Measurements from ENCODE around the gene KIAA2012.

The KIAA2012 gene

GRCh38 chr2:202046572-202046971 lies 26.5 kb upstream of the KIAA2012 start:
- H3K36me3 ChIP-seq (ENCODE audit: control insufficient read depth, insufficient read depth, low read length), result no peaks in the 10 kb centered on the region
- DNase-seq (ENCODE audit: extremely low read depth, insufficient read length), result no peak
- H3K4me3 ChIP-seq (replicated peaks; ENCODE audit: low read depth, low read length), result no peak overlapping the region
- TF ChIP-seq, protein P1, sequence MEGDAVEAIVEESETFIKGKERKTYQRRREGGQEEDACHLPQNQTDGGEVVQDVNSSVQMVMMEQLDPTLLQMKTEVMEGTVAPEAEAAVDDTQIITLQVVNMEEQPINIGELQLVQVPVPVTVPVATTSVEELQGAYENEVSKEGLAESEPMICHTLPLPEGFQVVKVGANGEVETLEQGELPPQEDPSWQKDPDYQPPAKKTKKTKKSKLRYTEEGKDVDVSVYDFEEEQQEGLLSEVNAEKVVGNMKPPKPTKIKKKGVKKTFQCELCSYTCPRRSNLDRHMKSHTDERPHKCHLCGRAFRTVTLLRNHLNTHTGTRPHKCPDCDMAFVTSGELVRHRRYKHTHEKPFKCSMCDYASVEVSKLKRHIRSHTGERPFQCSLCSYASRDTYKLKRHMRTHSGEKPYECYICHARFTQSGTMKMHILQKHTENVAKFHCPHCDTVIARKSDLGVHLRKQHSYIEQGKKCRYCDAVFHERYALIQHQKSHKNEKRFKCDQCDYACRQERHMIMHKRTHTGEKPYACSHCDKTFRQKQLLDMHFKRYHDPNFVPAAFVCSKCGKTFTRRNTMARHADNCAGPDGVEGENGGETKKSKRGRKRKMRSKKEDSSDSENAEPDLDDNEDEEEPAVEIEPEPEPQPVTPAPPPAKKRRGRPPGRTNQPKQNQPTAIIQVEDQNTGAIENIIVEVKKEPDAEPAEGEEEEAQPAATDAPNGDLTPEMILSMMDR (IDR thresholded peaks at IDR 0.05; ENCODE audit: insufficient read depth, low read length, poor library complexity, severe bottlenecking), result no peak
- H3K27me3 ChIP-seq (replicated peaks; ENCODE audit: control insufficient read depth, insufficient read depth, low read length), result no peaks in the 10 kb centered on the region

DNA sequence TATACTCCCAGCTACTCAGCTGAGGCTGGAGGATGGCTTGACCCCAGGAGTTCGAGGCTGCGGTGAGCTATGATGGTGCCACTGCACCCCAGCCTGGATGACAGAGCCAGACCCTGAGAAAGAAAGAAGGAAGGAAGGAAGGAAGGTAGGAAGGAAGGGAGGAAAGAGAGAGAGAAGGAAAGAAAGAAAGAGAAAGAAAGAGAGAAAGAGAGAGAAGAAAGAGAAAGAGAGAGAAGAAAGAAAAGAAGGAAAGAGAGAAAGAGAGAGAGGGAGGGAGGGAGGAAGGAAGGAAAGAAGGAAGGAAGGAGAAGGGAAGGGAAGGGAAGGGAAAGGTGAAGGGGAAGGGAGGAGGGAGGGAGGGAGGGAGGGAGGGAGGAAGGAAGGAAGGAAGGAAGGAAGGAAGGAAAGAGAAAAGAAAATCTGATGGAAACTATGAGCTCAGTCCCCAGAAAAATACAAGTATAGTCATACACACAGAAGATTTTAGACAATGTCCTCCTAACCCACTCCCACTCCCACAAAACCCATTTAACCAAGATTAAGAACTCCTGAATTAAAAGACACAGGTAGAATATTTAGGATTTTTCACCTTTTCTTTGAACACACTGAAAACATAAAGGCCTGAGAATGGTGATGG lies 23.8 kb upstream of the KIAA2012 start:
- Histone ChIP-seq H3K36me3 (ENCODE audit: control insufficient read depth, insufficient read depth, low read length) (no peaks in the 10 kb centered on the region), H3K4me3 (replicated peaks; ENCODE audit: low read depth, low read length) (no peak overlapping the region), H3K27me3 (replicated peaks; ENCODE audit: control insufficient read depth, insufficient read depth, low read length) (no peaks in the 10 kb centered on the region)
- no peak for DNase-seq (ENCODE audit: extremely low read depth, insufficient read length)
- TF ChIP-seq, protein P1 (IDR thresholded peaks at IDR 0.05; ENCODE audit: insufficient read depth, low read length, poor library complexity, severe bottlenecking), result no peak

DNA sequence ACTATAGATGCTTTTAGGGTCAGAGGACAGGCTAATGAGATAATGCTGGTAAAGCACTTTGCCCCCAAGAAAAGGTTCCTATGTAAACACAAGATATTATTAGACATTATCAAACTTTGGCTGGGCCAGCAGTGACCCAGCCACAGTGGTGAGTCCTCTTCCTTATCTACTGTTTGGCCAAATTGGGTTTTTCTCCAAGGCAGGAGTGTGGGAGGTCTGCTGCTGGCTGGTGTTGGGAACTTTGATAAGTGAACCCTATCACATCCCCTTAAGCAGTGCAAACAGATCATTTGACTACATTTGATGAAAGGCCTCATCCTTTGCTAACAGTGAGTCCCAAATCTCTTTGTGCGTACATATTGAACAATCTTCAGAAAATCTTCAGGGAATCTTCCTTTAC lies 23.2 kb upstream of the KIAA2012 start:
- H3K4me3 ChIP-seq (replicated peaks; ENCODE audit: low read depth, low read length), result no peak overlapping the region
- H3K36me3 ChIP-seq (ENCODE audit: control insufficient read depth, insufficient read depth, low read length), result no peaks in the 10 kb centered on the region
- TF ChIP-seq, protein P1 (IDR thresholded peaks at IDR 0.05; ENCODE audit: insufficient read depth, low read length, poor library complexity, severe bottlenecking), result no peak
- H3K27me3 ChIP-seq (replicated peaks; ENCODE audit: control insufficient read depth, insufficient read depth, low read length), result no peaks in the 10 kb centered on the region
- no peak for DNase-seq (ENCODE audit: extremely low read depth, insufficient read length)

- H3K4me3 ChIP-seq (replicated peaks; ENCODE audit: low read depth, low read length), result no peak overlapping the region
- H3K36me3 ChIP-seq (ENCODE audit: control insufficient read depth, insufficient read depth, low read length), result no peaks in the 10 kb centered on the region
- no peaks in the 10 kb centered on the region for H3K27me3 ChIP-seq (replicated peaks; ENCODE audit: control insufficient read depth, insufficient read depth, low read length)
- DNase-seq (ENCODE audit: extremely low read depth, insufficient read length), result no peak
- TF ChIP-seq, protein P1 (IDR thresholded peaks at IDR 0.05; ENCODE audit: insufficient read depth, low read length, poor library complexity, severe bottlenecking), result no peak
These were observed 22.4 kb upstream of the KIAA2012 start for GRCh38 chr2:202050652-202051051.

- no peaks in the 10 kb centered on the region for H3K27me3 ChIP-seq (replicated peaks; ENCODE audit: control insufficient read depth, insufficient read depth, low read length)
These were observed 21.4 kb upstream of the KIAA2012 start for GRCh38 chr2:202051499-202052161.

More at GRCh38 chr2:202051499-202052161, 21.4 kb upstream of the KIAA2012 start:
- TF ChIP-seq, protein P1 (IDR thresholded peaks at IDR 0.05; ENCODE audit: insufficient read depth, low read length, poor library complexity, severe bottlenecking), result no peak
- Histone ChIP-seq H3K4me3 (replicated peaks; ENCODE audit: low read depth, low read length) (no peak overlapping the region), H3K36me3 (ENCODE audit: control insufficient read depth, insufficient read depth, low read length) (no peaks in the 10 kb centered on the region)
- DNase-seq (ENCODE audit: extremely low read depth, insufficient read length), result no peak

All from GM06990 (cell line).